IPS DF 4.7 (cell line): Measurements from ENCODE around the gene CCDC146.

Source experiments
- DNase-seq: peaks from one replicate; pipeline ENCODE4 v3.0.0-alpha.2; 2013; ENCODE audit warnings: low spot score; ENCODE audit errors: extremely low read depth

Gene CCDC146

DNA sequence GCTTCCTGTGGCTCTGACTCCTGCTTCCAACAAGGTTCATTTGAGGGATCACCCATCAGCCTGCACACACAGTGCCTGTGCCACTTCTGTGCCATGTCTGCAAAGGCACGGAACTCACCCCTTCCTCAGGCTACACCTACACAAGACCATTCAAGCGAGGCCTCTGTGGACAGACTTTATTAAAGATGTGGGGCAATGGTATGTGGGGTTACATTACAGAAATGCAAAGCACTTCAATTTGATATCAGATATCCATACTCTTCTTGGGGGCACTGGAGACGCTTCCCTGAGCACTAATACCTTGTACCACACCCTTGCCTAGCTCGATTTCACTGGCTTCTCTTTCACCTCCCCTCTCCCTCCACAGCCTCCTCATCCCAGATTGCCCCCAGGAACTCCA is 161.6 kb downstream of the CCDC146 start:
- DNase-seq = no peak

DNA sequence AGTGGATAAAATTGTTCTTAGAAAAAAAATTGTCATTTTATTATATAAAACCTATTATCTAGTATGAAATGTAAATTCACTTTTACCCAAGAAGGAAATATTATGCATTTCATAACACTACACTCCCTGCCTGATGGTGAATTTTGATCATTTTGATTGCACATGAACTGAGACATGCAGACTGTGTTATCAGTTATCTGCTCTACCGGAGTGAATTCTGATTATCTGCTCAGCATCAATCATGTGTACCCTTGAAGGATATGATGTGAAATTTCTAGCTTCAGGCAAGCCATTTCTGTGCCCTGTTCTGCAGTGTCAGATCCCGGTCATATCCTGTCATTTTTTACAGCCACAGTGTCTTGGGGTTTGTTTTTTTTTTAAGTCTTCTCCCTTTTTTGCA is 162.2 kb downstream of the CCDC146 start:
- no peak for DNase-seq

DNA sequence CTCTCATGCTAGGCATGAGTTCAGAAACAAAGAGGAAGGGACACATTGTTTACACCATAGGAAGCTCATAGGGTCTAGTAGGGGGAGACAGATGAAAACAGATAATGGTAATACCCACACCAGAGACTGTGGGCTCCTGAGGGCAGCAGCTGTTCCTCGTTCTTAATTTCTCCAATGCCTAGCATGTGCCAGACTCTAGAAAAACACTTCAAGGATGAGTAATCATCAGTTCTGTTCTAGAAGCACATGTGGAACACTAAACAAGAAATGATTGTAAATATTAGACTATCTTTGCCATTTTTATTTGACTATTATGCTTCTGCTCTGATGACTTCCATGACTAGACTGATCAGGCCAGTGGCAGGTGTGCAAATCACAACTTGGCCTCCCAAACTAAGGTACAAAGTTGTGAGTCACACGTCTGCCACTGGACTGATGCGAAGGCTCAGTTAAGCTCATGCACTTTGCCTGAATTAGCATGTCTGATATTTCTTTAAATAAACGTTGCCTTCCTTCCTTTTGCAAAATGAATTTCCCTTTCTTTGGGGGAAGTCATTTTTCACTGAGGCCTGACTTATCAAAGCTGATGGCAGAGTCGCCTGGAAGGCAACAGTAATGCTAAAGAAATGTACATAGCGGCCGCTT is 166.4 kb downstream of the CCDC146 start:
- DNase-seq = no peak

DNA sequence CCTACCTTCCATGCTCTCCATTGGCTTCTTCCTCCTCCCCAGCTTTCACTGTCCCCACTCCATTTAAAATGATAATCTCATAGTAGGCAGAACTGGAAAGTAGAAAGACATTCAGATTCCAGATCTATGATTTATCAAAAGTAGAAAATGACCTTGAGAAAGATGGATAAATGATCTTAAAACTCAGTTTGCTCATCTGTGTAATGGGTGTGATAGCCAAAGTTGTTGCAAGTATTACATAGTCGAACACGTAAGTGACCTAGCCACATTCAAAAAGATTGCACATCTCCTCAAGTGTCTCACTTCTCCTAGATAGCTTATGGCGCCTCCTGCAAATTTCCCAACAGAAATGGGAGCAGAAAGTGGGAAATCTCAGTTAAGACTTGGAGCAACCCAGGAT is 167.0 kb downstream of the CCDC146 start:
- DNase-seq = no peak

DNA sequence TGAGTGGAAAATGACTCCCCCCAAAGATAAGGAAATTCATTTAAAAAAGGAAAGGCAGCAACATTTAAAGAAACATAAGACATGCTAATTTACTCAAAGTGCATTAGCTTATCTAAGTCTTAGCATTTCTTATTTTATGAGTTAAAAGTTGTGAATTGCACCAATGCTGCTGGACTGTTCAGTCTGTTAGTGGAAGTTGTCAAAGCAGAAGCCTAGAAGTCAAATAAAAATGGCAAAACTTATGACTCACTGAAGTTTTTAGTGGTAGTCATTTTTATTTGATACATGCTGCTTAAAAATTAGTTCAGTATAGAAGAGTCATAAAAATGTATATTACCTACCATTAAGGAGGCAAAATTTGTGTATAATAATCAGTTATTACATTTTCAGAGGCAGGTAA is 168.0 kb downstream of the CCDC146 start:
- DNase-seq = no peak

DNA sequence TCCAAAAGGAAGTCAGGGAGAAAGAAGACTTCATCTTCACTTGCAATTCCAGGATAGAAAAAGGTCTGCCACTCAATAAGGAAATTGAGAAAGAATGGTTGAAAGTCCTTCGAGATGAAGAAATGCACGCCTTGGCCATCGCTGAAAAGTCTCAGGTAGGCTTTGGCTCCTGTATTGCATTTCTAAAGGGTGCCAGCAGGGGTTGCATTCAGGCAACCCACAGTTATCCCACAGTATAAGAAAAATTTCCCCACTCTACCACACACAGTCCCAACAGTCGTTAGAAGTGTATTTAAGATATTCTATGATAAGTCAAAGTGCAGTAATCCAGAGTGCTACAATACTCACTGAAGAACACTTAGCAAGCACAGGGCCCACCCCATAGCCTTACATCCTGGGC is 170.6 kb downstream of the CCDC146 start:
- DNase-seq = no peak

DNA sequence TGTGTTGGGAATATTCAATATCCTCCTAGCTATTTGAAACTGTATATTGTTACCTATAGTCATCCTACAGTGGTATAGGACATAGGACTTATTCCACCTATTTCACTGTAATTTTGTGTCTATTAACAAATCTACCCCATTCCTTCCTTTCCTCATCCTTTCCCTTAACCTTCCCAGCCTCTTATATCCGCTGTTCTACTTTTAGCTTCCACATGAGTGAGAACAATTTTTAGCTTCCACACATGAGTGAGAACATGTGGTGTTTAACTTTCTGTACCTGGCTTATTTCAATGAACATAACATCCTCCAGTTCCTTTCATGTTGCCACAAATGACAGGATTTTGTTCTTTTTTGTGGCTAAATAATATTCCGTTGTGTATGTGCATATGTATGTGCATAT is 173.1 kb downstream of the CCDC146 start:
- no peak for DNase-seq

DNA sequence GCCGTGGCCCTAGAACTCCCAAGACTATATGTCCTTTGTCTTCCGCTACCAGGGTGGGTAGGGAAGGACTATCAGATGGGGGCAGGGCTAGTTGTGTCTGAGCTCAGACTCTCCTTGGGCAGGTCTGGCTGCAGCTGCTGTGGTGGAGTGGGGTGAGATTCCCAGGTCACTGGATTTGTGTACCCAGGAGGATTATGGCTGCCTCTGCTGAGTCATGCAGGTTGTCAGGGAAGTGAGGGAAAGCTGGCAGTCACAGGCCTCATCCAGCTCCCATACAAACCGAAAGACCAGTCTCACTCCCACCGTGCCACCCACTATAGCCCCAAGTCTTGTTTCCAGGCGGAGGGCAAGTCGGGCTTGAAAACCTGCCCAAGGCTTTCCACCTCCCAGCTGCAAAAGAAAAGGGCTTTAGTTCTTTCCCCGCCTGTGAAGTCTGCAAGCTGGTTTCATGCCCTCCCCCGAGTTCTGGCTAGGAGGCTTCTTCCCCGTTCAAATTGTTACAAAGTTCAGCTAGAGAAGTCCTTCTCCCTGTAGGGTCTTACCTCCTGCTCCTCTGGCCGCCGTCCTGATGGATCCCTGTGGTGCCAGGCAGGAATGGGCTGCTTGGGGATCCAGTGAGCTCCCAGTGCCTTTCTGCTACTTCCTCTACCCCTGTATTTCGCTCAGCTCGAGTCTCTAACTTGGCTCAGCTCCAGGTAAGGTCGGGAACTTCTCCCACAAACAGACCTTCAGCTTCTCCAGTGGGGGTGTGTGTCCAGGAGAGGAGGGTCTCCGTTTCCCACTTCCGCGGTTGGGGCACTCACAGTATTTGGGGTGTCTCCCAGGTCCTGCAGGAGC is 184.0 kb downstream of the CCDC146 start:
- no peak for DNase-seq

DNA sequence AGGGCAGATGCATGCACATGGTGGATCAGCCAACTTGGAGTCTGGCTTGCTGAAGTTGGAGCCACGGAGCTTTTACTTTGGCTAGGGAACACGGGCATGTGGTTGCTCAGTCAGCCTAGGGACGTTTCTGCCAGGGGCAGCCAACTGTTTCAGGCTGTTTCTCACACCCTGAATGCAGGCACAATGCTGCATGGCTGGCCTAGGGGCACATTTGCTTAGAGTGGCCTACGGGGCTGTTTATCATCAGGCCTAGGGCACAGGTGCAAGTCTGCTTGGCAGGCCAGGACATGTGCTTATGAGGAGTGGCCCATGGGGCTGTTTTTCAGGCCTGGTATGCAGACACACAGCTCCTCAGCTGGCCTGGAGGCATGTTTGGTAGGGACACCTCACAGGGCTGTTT is 186.4 kb downstream of the CCDC146 start:
- DNase-seq = no peak

DNA sequence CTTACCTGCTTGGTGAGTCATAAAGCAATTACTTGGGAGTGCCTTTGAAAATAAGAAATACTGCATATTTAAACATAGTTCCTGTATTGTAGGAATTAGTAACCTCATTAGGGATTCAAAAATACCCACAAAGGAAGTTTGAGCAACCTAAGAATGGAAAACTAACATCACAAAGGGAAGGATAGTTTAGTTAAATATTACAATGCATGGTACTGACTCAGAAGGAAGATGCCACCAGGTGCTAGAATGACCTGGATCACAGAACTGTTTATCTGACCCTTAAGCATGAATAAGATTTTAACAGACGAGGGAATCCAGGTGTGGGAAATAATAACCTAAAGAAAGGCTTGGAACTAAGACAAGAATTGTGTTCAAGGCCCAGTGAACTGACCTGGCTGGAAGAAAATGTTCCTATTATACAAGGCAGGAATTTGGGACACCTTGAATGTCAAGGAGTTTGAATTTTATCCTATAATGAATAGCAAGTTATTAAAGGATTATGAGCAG is 187.4 kb downstream of the CCDC146 start:
- no peak for DNase-seq

DNA sequence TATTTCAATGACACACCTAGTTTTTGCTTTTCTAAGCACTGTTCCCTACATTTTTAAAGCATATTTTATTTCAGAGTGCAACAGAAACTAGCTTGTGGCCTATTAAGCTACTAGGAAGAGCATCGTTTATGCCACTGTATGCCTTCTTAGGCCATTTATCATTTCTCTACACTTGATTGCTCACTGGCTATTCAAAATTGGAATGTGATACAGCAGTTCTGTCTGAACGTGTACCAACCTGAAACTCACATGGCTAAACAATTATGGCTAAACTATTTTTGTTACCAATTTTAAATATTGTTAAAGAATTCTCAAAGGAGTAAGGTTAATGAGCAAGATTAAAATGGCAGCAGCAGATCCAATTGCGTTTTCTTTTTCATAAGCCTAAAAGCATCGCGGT is 188.6 kb downstream of the CCDC146 start:
- DNase-seq = no peak

DNA sequence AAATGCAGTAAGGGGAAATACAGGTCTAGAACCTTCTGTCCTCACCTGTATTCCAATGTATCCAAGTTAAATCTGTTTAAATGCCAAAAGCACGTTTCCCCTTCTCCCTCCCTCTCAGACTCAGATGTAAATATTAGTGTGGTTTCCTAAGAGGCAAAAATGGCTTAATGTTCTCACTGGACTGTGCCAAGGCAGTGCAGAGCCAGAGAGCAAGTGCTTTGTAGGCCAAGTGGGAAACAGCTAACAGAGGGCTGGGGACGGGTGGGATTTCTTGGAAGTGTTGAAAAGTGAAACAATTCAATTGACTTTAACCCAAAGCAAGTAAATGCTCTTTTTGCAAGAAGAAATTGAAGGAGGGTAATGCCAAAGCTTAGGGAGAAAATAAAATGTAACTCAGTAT is 190.7 kb downstream of the CCDC146 start:
- no peak for DNase-seq

DNA sequence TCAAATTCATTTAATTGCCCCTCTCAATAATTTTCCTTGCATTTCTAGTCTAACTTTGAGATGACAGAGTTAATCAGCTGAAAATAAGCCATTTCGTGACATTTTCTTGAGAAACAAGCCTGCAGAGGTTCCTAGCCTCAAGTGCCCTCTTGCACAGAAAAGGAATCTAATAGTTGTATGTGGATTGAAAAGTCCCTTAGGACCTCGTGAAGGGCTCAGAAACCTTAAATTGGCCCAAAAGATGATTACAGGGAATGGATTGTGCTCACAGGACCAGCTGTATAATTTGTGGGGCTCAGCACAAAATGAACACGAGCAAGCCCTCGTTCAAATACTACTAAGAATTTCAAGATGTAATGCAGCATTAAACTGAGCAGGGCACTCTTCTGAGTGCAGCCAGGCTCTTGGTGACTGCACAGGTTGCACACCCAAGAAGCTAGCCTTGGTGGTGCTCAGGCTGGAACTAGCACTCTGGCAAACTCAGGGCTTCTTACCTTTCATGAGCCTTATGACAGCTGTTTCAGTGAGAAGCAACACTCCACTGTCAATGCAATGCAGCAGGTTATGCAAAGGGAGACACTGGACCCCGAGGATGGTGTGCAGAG is 191.6 kb downstream of the CCDC146 start:
- no peak for DNase-seq

DNA sequence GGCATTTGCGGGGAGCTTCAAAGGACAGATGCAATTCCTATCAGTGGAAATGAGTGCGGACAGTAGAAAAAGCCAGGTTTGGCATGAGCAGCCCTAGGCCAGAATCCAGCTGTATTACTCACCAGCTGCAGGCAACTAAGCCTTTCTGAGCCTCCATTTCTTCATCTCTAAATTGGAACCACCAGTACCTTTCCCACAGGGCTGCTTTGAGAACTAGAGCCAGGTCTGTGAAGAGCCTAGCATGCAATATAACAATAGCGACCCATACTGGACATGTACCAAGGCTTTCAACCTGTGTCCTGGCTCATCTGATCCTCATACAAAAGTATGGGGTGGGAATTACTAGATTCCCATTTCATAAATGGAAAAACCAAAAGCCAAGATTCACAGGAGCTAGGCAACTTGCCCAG is 192.8 kb downstream of the CCDC146 start:
- no peak for DNase-seq

DNA sequence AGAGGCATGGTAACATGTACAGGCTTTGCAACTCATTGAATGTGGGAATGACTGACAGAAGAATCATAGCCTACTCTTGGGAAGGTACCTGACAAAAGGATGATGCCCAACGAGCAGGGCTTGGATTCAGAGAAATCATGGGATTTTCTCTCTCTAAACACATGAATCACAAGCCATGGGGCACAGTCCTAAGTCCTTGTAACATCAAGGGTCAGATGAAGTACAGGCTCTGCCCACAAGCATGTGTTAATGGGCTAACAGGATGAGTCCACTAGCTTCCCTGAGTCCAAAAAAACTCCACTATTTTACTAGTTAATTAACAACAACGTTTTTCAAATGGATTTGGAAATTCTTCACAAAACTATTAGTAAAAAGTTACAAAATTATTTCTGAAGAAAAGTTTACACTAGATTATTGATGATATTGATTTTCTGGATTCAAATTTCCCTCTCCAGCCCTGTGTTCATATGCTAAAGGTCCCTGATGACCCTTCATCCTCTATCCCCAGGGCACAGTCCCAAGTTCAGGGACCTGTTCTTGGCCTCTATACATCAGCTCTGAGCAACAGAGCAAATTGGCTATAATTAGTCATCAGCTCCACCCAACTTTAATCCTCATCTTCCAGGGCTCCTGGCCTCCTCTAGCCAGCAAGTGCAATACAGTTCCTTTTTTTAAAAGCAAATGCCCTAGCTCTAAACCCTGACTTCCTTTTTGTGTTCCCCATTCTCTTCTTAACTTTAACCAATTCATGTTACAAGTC is 194.0 kb downstream of the CCDC146 start:
- no peak for DNase-seq

DNA sequence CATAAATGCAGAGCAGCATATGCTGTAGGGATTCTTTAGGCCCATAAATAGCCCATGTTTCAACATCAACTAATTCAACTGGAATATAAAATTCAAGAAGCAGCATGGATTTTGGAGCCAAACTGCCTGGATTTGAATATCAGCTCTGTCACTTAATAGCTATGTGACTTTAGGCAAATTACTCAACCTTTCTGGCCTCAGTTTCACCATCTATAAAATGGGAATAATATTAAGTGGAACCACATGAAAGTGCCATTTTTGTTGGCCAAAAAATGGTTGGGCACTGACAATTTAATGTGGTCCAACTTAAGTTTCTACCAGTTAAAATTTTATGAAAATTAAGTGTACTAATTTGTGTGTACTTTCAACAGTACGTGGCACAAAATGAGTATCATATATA is 195.6 kb downstream of the CCDC146 start:
- DNase-seq = no peak

DNA sequence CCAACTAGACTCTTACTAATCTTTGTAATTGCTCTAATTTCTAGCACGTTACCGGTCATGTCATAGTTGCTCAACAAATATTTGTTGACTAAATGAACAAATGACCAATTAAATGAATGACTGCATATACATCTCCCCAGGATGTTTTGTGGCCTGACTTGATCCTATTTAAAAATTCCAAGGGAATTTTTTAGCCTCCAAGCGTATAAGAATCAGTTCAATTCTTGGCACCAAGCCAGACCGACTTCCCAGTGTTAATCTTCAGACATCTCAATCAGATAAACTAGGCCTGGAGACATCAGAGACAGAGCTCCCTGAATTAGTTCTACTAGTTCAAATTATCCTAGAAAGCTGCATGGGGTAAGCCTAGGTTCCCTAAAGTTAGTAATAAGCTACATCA is 197.7 kb downstream of the CCDC146 start:
- no peak for DNase-seq

DNA sequence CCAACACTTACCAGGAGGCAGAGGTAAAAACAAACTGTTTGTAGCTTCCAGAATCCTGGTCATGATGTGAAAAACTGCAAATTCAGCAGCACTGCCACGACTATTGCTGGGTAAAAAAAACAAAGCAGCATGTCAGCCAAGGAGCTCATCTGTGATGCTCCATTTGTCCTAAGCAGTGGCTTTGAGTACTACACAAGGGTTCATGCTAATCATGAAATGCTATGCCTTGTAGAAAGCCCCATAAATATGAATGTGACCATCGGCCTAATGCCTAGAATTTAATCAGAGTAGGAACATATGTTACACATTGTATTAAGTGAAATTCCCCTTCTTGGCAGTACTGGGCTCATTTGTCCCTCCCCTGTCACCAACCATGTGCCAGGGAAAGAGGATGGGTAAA is 198.3 kb downstream of the CCDC146 start:
- DNase-seq = no peak

DNA sequence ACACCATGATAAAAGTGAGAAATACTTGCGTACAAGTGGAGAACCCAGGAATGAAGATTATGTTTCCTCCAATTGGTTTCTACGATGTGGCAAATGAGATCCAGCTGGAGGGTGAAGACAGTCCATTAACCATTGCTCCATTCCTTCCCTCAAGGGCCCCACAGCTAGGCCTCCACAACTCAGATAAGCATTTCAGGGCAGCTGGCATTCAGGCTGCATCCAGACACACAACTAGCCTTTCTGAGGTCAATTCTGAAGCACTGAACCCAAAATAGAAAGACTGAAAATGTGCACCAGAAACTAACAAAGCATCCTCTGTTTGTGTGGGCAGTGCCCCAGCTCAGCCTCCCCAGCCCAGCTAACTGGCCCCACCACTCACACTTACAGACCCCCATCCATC is 198.9 kb downstream of the CCDC146 start:
- no peak for DNase-seq

DNA sequence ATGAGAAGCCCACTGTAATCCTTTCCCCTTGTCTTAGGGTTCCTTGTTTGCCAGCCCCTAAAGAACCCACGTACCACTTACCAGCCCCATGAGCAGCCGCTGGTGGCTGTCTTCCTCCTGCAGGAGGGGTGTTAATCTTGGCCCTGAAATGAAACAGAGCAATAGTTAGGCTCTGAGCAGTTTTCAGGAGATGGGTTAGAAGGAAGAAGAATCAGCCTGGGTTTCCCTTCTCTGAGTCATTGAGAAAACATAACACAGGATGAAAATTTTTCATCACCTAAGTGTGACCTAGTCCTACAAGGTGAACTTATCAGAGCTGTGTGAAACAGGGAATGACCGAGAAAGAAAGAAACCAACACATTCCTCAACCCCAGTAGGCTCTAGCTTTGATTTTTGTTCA is 203.7 kb downstream of the CCDC146 start:
- no peak for DNase-seq

DNA sequence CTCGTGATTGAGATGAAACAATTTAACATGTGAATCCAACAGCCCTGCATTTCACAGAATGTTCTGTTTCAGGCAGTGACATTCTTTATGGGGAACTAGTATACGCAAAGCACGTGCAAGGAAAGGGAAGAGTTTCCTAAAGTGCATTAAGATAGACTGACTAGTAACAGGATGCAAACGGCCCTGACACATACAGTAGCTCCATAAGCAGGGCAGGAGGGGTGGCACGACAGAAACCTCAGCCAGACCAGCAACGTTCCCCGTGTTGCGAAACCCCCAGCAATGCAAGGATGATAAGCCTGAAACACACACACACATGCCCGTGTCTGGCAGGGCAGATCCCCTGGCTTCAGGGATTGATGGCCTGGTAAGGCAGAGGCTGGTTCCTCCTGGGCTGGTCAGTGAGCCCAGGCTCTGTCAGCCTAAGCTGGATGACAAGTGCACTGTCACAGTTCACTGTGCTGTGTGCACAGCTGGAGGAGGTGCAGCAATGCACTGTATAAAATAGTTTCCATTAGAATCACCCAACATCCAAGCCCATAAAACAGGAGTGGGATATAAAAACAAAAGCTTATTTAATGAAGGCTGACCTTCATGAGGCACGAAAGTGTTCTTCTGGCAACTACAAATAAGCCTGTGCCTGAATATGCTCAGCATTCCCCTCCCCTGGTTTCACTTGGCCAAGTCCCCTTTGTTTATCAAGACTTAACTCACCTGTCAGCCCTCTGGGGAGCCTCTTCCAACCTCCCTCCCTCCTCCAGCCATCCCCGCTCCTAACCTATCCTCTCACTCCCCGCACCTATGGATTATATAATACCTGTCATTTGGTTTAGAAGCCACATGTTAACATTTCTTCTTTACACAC is 204.9 kb downstream of the CCDC146 start:
- DNase-seq = no peak
